HCT116 (cell line): Measurements from ENCODE around the gene ST3GAL3. TPM values are rescaled to one million over a fixed set of nuclear protein-coding genes. Genes with fewer than 3 reads are reported as not detected.

Experiments
- ATAC-seq: fragments of 200-7000 bp; cut with Tn5 transposase; 2 replicates; pipeline ENCODE4 v1.9.1; 2020; ENCODE audit warnings: mild to moderate bottlenecking, moderate library complexity
- BruUV-seq: library from RNA; stranded (reverse); fragments of 400-500 nt; replicated peaks from 2 replicates; lab custom pipeline; 2021; lab: Mats Ljungman, UMichigan
- CTCF ChIA-PET: fragments of 300-600 bp; sonication (Branson Sonifier 250); formaldehyde crosslinking; loops from one replicate; lab custom pipeline; 2021; ENCODE audit warnings: antibody characterized with exemption; lab: Charles Lee
- POLR2A ChIA-PET: fragments of 300-600, 350-600 bp; sonication (Branson Sonifier 250); formaldehyde crosslinking; loops from one replicate; lab custom pipeline; 2021; ENCODE audit warnings: antibody characterized with exemption; lab: Charles Lee
- RAD21 ChIA-PET, 2 experiments: fragments of 300-600 bp; sonication (Branson Sonifier 250); formaldehyde crosslinking; loops; one replicate each; lab custom pipeline; 2023; ENCODE audit warnings: low total read pairs in 2 of 2; ENCODE audit not compliant: uncharacterized antibody in 2 of 2, unreplicated experiment in 2 of 2, low non-redundant PET in 1 of 2; lab: Charles Lee
- DNase-seq: peaks from one replicate; pipeline ENCODE4 v3.0.0-alpha.2; 2010; ENCODE audit warnings: low read depth, low spot score
- H2AFZ ChIP-seq: fragments of 200-600 bp; shearing (Covaris generic), sonication (generic); 2 replicates; pipeline ENCODE4 v1.6.1; 2017; ENCODE audit warnings: low read depth, mixed run types, mixed read lengths, antibody characterized with exemption, low read length; ENCODE audit not compliant: poor library complexity, severe bottlenecking
- H3K27ac ChIP-seq: 2 replicates; pipeline ENCODE4 v1.5.1; 2012; ENCODE audit warnings: low read depth, low read length
- H3K27me3 ChIP-seq: fragments of 200-600 bp; sonication (generic); 2 replicates; pipeline ENCODE4 v1.6.1; 2016; ENCODE audit warnings: mixed run types, low read length, mixed read lengths; ENCODE audit not compliant: insufficient read depth
- H3K36me3 ChIP-seq, 2 experiments: fragments of 200-500 bp in 1 of 2; fragments of 200-600 bp in 1 of 2; sonication (Bioruptor generic) in 1 of 2; sonication (generic) in 1 of 2; 2 replicates each; pipeline versions ENCODE4 v1.5.1 to v1.6.1; 2014 to 2016; ENCODE audit warnings: low read length in 2 of 2, inconsistent platforms in 1 of 2, mixed read lengths in 1 of 2, mixed run types in 1 of 2; ENCODE audit not compliant: insufficient read depth in 2 of 2, control insufficient read depth in 1 of 2
- H3K4me1 ChIP-seq, 2 experiments: fragments of 200-600 bp in 1 of 2; sonication (generic) in 1 of 2; 2 replicates each; pipeline versions ENCODE4 v1.5.1 to v1.6.1; 2012 to 2017; ENCODE audit warnings: low read length in 2 of 2, inconsistent platforms in 1 of 2, mild to moderate bottlenecking in 1 of 2, mixed read lengths in 1 of 2, mixed run types in 1 of 2, moderate library complexity in 1 of 2; ENCODE audit not compliant: insufficient read depth in 2 of 2, control insufficient read depth in 1 of 2
- H3K4me2 ChIP-seq: fragments of 200-600 bp; sonication (generic); 2 replicates; pipeline ENCODE4 v1.6.1; 2017; ENCODE audit warnings: mixed run types, low read length, mixed read lengths
- H3K4me3 ChIP-seq, 2 experiments: fragments of 200-600 bp in 1 of 2; sonication (generic) in 1 of 2; replicated peaks in 1 of 2; 2 replicates each; pipeline ENCODE4 v1.5.1; 2011 to 2016; ENCODE audit warnings: low read length in 2 of 2, control low read depth in 1 of 2, low read depth in 1 of 2, mild to moderate bottlenecking in 1 of 2, mixed read lengths in 1 of 2, mixed run types in 1 of 2
- H3K79me2 ChIP-seq: fragments of 200-600 bp; sonication (generic); 2 replicates; pipeline ENCODE4 v1.6.1; 2017; ENCODE audit warnings: mild to moderate bottlenecking, mixed run types, low read length, moderate library complexity, mixed read lengths; ENCODE audit not compliant: insufficient read depth
- H3K9ac ChIP-seq: fragments of 200-600 bp; sonication (generic); 2 replicates; pipeline ENCODE4 v1.6.1; 2016; ENCODE audit warnings: low read length, mixed read lengths
- H3K9me2 ChIP-seq: fragments of 200-600 bp; sonication (generic), shearing (Covaris generic); 2 replicates; pipeline ENCODE4 v1.6.1; 2017; ENCODE audit warnings: mixed run types, mild to moderate bottlenecking, moderate library complexity; ENCODE audit not compliant: insufficient read depth
- H3K9me3 ChIP-seq, 2 experiments: fragments of 200-500 bp in 1 of 2; fragments of 200-600 bp in 1 of 2; sonication (Bioruptor generic) in 1 of 2; sonication (generic) in 1 of 2; 2 replicates each; pipeline ENCODE4 v1.6.1; 2014 to 2017; ENCODE audit warnings: low read length in 2 of 2, mixed read lengths in 2 of 2, inconsistent platforms in 1 of 2, low read depth in 1 of 2, mild to moderate bottlenecking in 1 of 2, mixed run types in 1 of 2, moderate library complexity in 1 of 2; ENCODE audit not compliant: control insufficient read depth in 1 of 2, insufficient read depth in 1 of 2
- H4K20me1 ChIP-seq: fragments of 200-600 bp; sonication (generic), shearing (Covaris generic); 2 replicates; pipeline ENCODE4 v1.6.1; 2017; ENCODE audit warnings: mixed run types, mild to moderate bottlenecking, moderate library complexity; ENCODE audit not compliant: insufficient read depth
- CBX3 ChIP-seq: IDR thresholded peaks from 2 replicates; pipeline ENCODE4 v1.6.1; 2012; ENCODE audit warnings: low read depth
- CTCF ChIP-seq, 3 experiments: fragments of 200-600 bp in 1 of 3; sonication (generic) in 1 of 3; IDR thresholded peaks in 2 of 3; conservative IDR thresholded peaks in 1 of 3; 2 replicates each; pipeline ENCODE4 v1.5.1; 2012 to 2017; ENCODE audit warnings: low read depth in 2 of 3, low read length in 2 of 3, antibody characterized with exemption in 1 of 3, borderline replicate concordance in 1 of 3, control low read depth in 1 of 3, mild to moderate bottlenecking in 1 of 3, mixed read lengths in 1 of 3, mixed run types in 1 of 3, moderate library complexity in 1 of 3; ENCODE audit not compliant: insufficient read depth in 1 of 3
- EGR1 ChIP-seq: IDR thresholded peaks from 2 replicates; pipeline ENCODE4 v1.6.1; 2012; ENCODE audit warnings: low read depth
- ELF1 ChIP-seq: IDR thresholded peaks from 2 replicates; pipeline ENCODE4 v1.6.1; 2012; ENCODE audit warnings: low read depth, borderline replicate concordance
- FOSL1 ChIP-seq: IDR thresholded peaks from 2 replicates; pipeline ENCODE4 v1.6.1; 2012; ENCODE audit warnings: low read depth
- JUND ChIP-seq: IDR thresholded peaks from 2 replicates; pipeline ENCODE4 v1.6.1; 2012
- POLR2A ChIP-seq: IDR thresholded peaks from 2 replicates; pipeline ENCODE4 v1.7.0; 2011; ENCODE audit warnings: borderline replicate concordance; ENCODE audit not compliant: insufficient read depth, insufficient read length; ENCODE audit errors: extremely low read depth
- RAD21 ChIP-seq: IDR thresholded peaks from 2 replicates; pipeline ENCODE4 v1.6.1; 2012; ENCODE audit warnings: low read depth, mild to moderate bottlenecking
- REST ChIP-seq: IDR thresholded peaks from 2 replicates; pipeline ENCODE4 v1.6.1; 2012; ENCODE audit warnings: low read depth
- SP1 ChIP-seq: IDR thresholded peaks from 2 replicates; pipeline ENCODE4 v1.6.1; 2012; ENCODE audit warnings: low read depth
- SRF ChIP-seq: IDR thresholded peaks from 2 replicates; pipeline ENCODE4 v1.6.1; 2012; ENCODE audit warnings: low read depth
- YY1 ChIP-seq: IDR thresholded peaks from 2 replicates; pipeline ENCODE4 v1.6.1; 2011; ENCODE audit warnings: low read length, low read depth, moderate library complexity, mild to moderate bottlenecking; ENCODE audit not compliant: insufficient replicate concordance; ENCODE audit errors: extremely low read depth
- intact Hi-C: fragments of 100-400 bp; cut with micrococcal nuclease; formaldehyde crosslinking; loops from 2 replicates; pipeline ENCODE4 v1.10.0; 2022
- total RNA-seq: library from RNA; stranded (reverse); gene quantifications from one replicate; pipeline ENCODE4 v1.2.1, GENCODE V29; 2021; ENCODE audit not compliant: unreplicated experiment

Gene ST3GAL3
- total RNA-seq, 1 experiment from 2014 or later = 7.2 TPM

GRCh38 chr1:43844114-43844513 lies 136.8 kb downstream of the ST3GAL3 start:
- Histone ChIP-seq H4K20me1 (no peaks in the 10 kb centered on the region), H3K9ac (no peak overlapping the region), H2AFZ (no peak overlapping the region), H3K79me2 (no peaks in the 10 kb centered on the region), H3K27me3 (no peaks in the 10 kb centered on the region), H3K9me3 (no peaks in the 10 kb centered on the region), H3K36me3 (no peaks in the 10 kb centered on the region), H3K4me3 (no peak overlapping the region), H3K9me2 (no peaks in the 10 kb centered on the region), H3K4me1 (peaks cover 0 to 6% of the 10 kb centered on the region in 2 experiments; a peak in 2 of 4 replicates), H3K27ac (no peak overlapping the region), H3K4me2 (no peak overlapping the region)
- POLR2A ChIA-PET = no interaction called here
- no peak for ATAC-seq
- CTCF ChIA-PET = interaction anchor here (4.9 kb wide), 1 partner anchor 90 kb away, joined by 22 read pairs; no protein-coding TSS in a partner anchor
- BruUV-seq = no TSS peak
- intact Hi-C loops = no loop called here
- DNase-seq = no peak
- RAD21 ChIA-PET = interaction anchor here (1.0 to 1.2 kb wide), 2 partner anchors 90 to 91 kb away, joined by 3 to 4 read pairs; no protein-coding TSS in a partner anchor
- TF ChIP-seq SP1 (no peak), FOSL1 (no peak), CTCF (IDR thresholded peaks at IDR 0.05 in 2 of 3, conservative IDR thresholded peaks at IDR 0.05 in 1 of 3; ENCODE audit: borderline replicate concordance in 1 of 3, insufficient read depth in 1 of 3, low read depth in 2 of 3, low read length in 2 of 3) (no peak), YY1 (no peak), RAD21 (no peak), JUND (no peak), EGR1 (no peak), REST (no peak), SRF (no peak), CBX3 (no peak), ELF1 (no peak), POLR2A (no peak)
- TF ChIP-seq, all 23 proteins: peak for 0
